Measurements from ENCODE around the gene COL24A1. TPM values are rescaled to one million over a fixed set of nuclear protein-coding genes. Genes with fewer than 3 reads are reported as not detected.

The COL24A1 gene
- total RNA-seq, 1 experiment from 2014 or later: 0.07 TPM

GRCh38 chr1:85705940-85706339, 450.6 kb downstream of the COL24A1 start:
- peak overlapping the region; percentile 90 for H3K4me2 ChIP-seq (ENCODE audit: low read length)
- POLR2A ChIA-PET (ENCODE audit: unreplicated experiment): interaction anchor here (0.7 kb wide), 1 partner anchor 98 kb away, joined by 8 read pairs; no protein-coding TSS in a partner anchor

GRCh38 chr1:85700422-85700821, 456.1 kb downstream of the COL24A1 start:
- no peak for TF ChIP-seq EZH2phosphoT487 (IDR thresholded peaks at IDR 0.05; ENCODE audit: borderline replicate concordance, low read length)
- no peak for TF ChIP-seq CTCF (conservative IDR thresholded peaks at IDR 0.05; ENCODE audit: low read depth, low read length)
- TF ChIP-seq EZH2 (IDR thresholded peaks at IDR 0.05; ENCODE audit: low read length, unreplicated experiment): no peak
- no TSS peak for BruUV-seq (replicated peaks)
- no peak overlapping the region for H3K27ac ChIP-seq (ENCODE audit: low read length)
- no peaks in the 10 kb centered on the region for H3K9me2 ChIP-seq (replicated peaks; ENCODE audit: low read length)
- no peak overlapping the region for H3K9ac ChIP-seq (ENCODE audit: low read length)
- ChIA-PET POLR2A (ENCODE audit: unreplicated experiment) (no interaction called here), CTCF (no interaction called here)
- peaks cover 69% of the 10 kb centered on the region for H3K79me2 ChIP-seq (ENCODE audit: low read length)
- H3K9me3 ChIP-seq (ENCODE audit: low read length): no peaks in the 10 kb centered on the region
- no peaks in the 10 kb centered on the region for H3K27me3 ChIP-seq (ENCODE audit: low read length)
- H3F3A ChIP-seq (ENCODE audit: low read length, unreplicated experiment): no peaks in the 10 kb centered on the region
- peaks cover 56% of the 10 kb centered on the region for H3K36me3 ChIP-seq (ENCODE audit: low read depth, low read length)
- DNase-seq (no peak), ATAC-seq (no peak)
- peaks cover 17% of the 10 kb centered on the region for H3K4me1 ChIP-seq (ENCODE audit: insufficient read depth, low read length)
- no peak overlapping the region for H3K4me3 ChIP-seq (ENCODE audit: low read length)
- H3K4me2 ChIP-seq (ENCODE audit: low read length): no peak overlapping the region
- no peak overlapping the region for H2AFZ ChIP-seq (ENCODE audit: low read length)
- no peaks in the 10 kb centered on the region for H4K20me1 ChIP-seq (ENCODE audit: low read length)
- intact Hi-C loops (cut with micrococcal nuclease): no loop called here

More at GRCh38 chr1:85705940-85706339, 450.6 kb downstream of the COL24A1 start:
- intact Hi-C loops (cut with micrococcal nuclease): loop anchor here (5.0 kb wide), 1 partner anchor 124 kb away; the partner anchor contains the start of gene CCN1
- H3K27me3 ChIP-seq (ENCODE audit: low read length): no peaks in the 10 kb centered on the region
- ATAC-seq (no peak), DNase-seq (no peak)
- H3F3A ChIP-seq (ENCODE audit: low read length, unreplicated experiment): no peaks in the 10 kb centered on the region
- TF ChIP-seq EZH2 (IDR thresholded peaks at IDR 0.05; ENCODE audit: low read length, unreplicated experiment) (no peak), CTCF (conservative IDR thresholded peaks at IDR 0.05; ENCODE audit: low read depth, low read length) (no peak), EZH2phosphoT487 (IDR thresholded peaks at IDR 0.05; ENCODE audit: borderline replicate concordance, low read length) (no peak)
- peaks cover 24% of the 10 kb centered on the region for H3K4me1 ChIP-seq (ENCODE audit: insufficient read depth, low read length)
- BruUV-seq (replicated peaks): no TSS peak
- H3K27ac ChIP-seq (ENCODE audit: low read length): no peak overlapping the region
- peaks cover 5% of the 10 kb centered on the region; the same call in 1 of the 2 replicates for H4K20me1 ChIP-seq (ENCODE audit: low read length)
- no peak overlapping the region for H2AFZ ChIP-seq (ENCODE audit: low read length)
- H3K79me2 ChIP-seq (ENCODE audit: low read length): peaks cover 70% of the 10 kb centered on the region
- H3K36me3 ChIP-seq (ENCODE audit: low read depth, low read length): peaks cover 45% of the 10 kb centered on the region
- H3K4me3 ChIP-seq (ENCODE audit: low read length): peak overlapping the region; percentile 92
- CTCF ChIA-PET: no interaction called here
- H3K9ac ChIP-seq (ENCODE audit: low read length): no peak overlapping the region
- no peaks in the 10 kb centered on the region for H3K9me2 ChIP-seq (replicated peaks; ENCODE audit: low read length)
- H3K9me3 ChIP-seq (ENCODE audit: low read length): no peaks in the 10 kb centered on the region

- H3K27ac ChIP-seq (ENCODE audit: low read length): no peak overlapping the region
- no peaks in the 10 kb centered on the region for H3K9me2 ChIP-seq (replicated peaks; ENCODE audit: low read length)
- peaks cover 37% of the 10 kb centered on the region for H3K36me3 ChIP-seq (ENCODE audit: low read depth, low read length)
- no peak for ATAC-seq
- no TSS peak for BruUV-seq (replicated peaks)
- ChIA-PET CTCF (no interaction called here), POLR2A (ENCODE audit: unreplicated experiment) (interaction anchor here (0.6 kb wide), 1 partner anchor 147 kb away, joined by 3 read pairs; no protein-coding TSS in a partner anchor)
- peaks cover 15% of the 10 kb centered on the region for H3K4me1 ChIP-seq (ENCODE audit: insufficient read depth, low read length)
- no peak overlapping the region for H3K4me2 ChIP-seq (ENCODE audit: low read length)
- no peak overlapping the region for H3K4me3 ChIP-seq (ENCODE audit: low read length)
- H3K9me3 ChIP-seq (ENCODE audit: low read length): no peaks in the 10 kb centered on the region
- intact Hi-C loops (cut with micrococcal nuclease): no loop called here
- TF ChIP-seq CTCF (conservative IDR thresholded peaks at IDR 0.05; ENCODE audit: low read depth, low read length) (no peak), EZH2phosphoT487 (IDR thresholded peaks at IDR 0.05; ENCODE audit: borderline replicate concordance, low read length) (no peak), EZH2 (IDR thresholded peaks at IDR 0.05; ENCODE audit: low read length, unreplicated experiment) (no peak)
- H3K27me3 ChIP-seq (ENCODE audit: low read length): no peaks in the 10 kb centered on the region
- no peaks in the 10 kb centered on the region for H4K20me1 ChIP-seq (ENCODE audit: low read length)
- no peak overlapping the region for H3K9ac ChIP-seq (ENCODE audit: low read length)
- no peaks in the 10 kb centered on the region for H3F3A ChIP-seq (ENCODE audit: low read length, unreplicated experiment)
- H2AFZ ChIP-seq (ENCODE audit: low read length): no peak overlapping the region
- peaks cover 51% of the 10 kb centered on the region for H3K79me2 ChIP-seq (ENCODE audit: low read length)
- DNase-seq: no peak
Measured at GRCh38 chr1:85697895-85698294, 458.7 kb downstream of the COL24A1 start.
